ENCODE data around the gene CLDN1. TPM values are rescaled to one million over a fixed set of nuclear protein-coding genes. Genes with fewer than 3 reads are reported as not detected.

Gene CLDN1
- total and polyA plus RNA-seq, 2 of the 8 experiments (the other 6 are each of a cell fraction or from before 2014, with no cell fraction given) = 3.1 to 6.1 TPM

DNA sequence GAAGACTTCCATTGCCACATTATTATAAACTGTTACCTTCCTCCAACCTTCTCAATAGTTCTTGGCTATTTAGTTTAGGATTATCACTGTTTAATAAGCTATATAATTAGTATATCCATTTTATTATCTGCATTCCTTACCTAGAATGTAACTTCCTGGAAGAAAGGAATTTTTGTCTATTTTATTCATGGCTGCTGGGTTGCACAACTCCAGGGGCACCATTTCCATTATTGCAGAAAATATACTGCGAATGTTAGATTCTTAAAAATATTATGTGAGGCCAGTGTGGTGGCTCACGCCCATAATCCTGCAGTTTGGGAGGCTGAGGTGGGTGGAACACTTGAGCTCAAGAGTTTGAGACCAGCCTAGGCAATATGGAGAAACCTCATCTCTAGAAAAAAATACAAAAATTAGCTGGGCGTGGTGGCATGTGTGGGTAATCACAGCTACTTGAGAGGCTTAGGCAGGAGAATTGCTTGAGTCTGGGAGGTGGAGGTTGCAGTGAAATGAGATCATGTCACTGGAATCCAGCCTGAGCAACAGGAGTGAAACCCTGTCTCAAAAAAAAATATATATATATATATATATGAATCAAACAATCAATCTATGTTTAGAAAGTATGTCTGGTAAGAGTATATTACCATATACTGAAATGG, 19.9 kb downstream of the CLDN1 start:
- Histone ChIP-seq H3K4me1 (replicated peaks in 1 of 4; ENCODE audit: control insufficient read depth in 3 of 4, insufficient read depth in 4 of 4, low read length in 3 of 4) (no peaks in the 10 kb centered on the region), H4K8ac (ENCODE audit: extremely low read depth, insufficient read depth, low read length) (no peak overlapping the region), H2AK5ac (ENCODE audit: low read depth, low read length) (no peak overlapping the region), H4K5ac (ENCODE audit: insufficient read length, low read depth, low read length) (no peak overlapping the region), H3K9me3 (ENCODE audit: insufficient read depth in 2 of 2, low read depth in 1 of 2, low read length in 1 of 2) (no peaks in the 10 kb centered on the region), H3K36me3 (ENCODE audit: control insufficient read depth in 2 of 4, insufficient read depth in 4 of 4, low read length in 3 of 4) (no peaks in the 10 kb centered on the region), H3K79me2 (ENCODE audit: control insufficient read depth in 1 of 2, insufficient read depth in 2 of 2, low read length in 2 of 2) (no peaks in the 10 kb centered on the region), H3K18ac (ENCODE audit: extremely low read depth, low read length) (no peak overlapping the region), H3K23me2 (ENCODE audit: low read depth, low read length) (no peaks in the 10 kb centered on the region; the same call in 1 of the 2 replicates), H2BK15ac (ENCODE audit: low read length) (no peak overlapping the region), H3K27me3 (replicated peaks in 1 of 4; ENCODE audit: control insufficient read depth in 3 of 4, extremely low read depth in 1 of 4, insufficient read depth in 3 of 4, low read length in 3 of 4) (no peaks in the 10 kb centered on the region), H3K4me3 (ENCODE audit: extremely low read depth in 1 of 4, insufficient read depth in 2 of 4, low read depth in 3 of 4, low read length in 4 of 4) (no peak overlapping the region), H2AFZ (ENCODE audit: low read length) (no peak overlapping the region), H2BK20ac (ENCODE audit: low read length) (no peak overlapping the region), H3K23ac (ENCODE audit: insufficient read length) (no peak overlapping the region), H2BK120ac (replicated peaks; ENCODE audit: low read depth, low read length) (no peak overlapping the region), H4K20me1 (replicated peaks in 1 of 2; ENCODE audit: control insufficient read depth in 1 of 2, insufficient read depth in 2 of 2, low read length in 2 of 2) (no peaks in the 10 kb centered on the region), H3K9ac (replicated peaks in 1 of 4; ENCODE audit: extremely low read depth in 1 of 4, low read depth in 3 of 4, low read length in 3 of 4) (no peak overlapping the region), H3K27ac (ENCODE audit: low read depth, low read length) (no peak overlapping the region), H2BK5ac (ENCODE audit: low read depth, low read length) (no peak overlapping the region), H4K91ac (replicated peaks; ENCODE audit: insufficient read length, low read length) (no peak overlapping the region), H3K4me2 (ENCODE audit: insufficient read depth in 1 of 2, low read depth in 2 of 2, low read length in 2 of 2) (no peak overlapping the region), H3K4ac (replicated peaks; ENCODE audit: insufficient read length, low read depth, low read length) (no peak overlapping the region), H3K14ac (ENCODE audit: insufficient read length) (no peak overlapping the region), H3K79me1 (ENCODE audit: low read depth, low read length) (no peaks in the 10 kb centered on the region), H3K56ac (replicated peaks; ENCODE audit: insufficient read length, low read depth, low read length) (no peak overlapping the region), H2BK12ac (ENCODE audit: low read depth, low read length) (no peak overlapping the region)
- no peak for TF ChIP-seq TAF7 (optimal IDR thresholded peaks at IDR 0.05; ENCODE audit: borderline replicate concordance, low read depth, low read length)
- no peak for TF ChIP-seq POU5F1 (IDR thresholded peaks at IDR 0.05; ENCODE audit: low read depth, low read length)
- no peak for TF ChIP-seq USF2 (IDR thresholded peaks at IDR 0.05; ENCODE audit: low read length)
- TF ChIP-seq SUZ12 (IDR thresholded peaks at IDR 0.05; ENCODE audit: low read length) = no peak
- TF ChIP-seq SIN3A (conservative IDR thresholded peaks at IDR 0.05 in 1 of 2, IDR thresholded peaks at IDR 0.05 in 1 of 2; ENCODE audit: low read depth in 1 of 2, low read length in 2 of 2) = no peak
- ChIA-PET CTCF (ENCODE audit: partially characterized antibody) (interaction anchor here (0.7 to 2.1 kb wide), 5 partner anchors 11 to 341 kb away, joined by 3 to 7 read pairs (median 4); no protein-coding TSS in a partner anchor), POLR2A (ENCODE audit: partially characterized antibody) (no interaction called here)
- FAIRE-seq = no peak
- 86% methylated on average over 3 of the region's 3 CpGs; no CpG with 5 or more reads in 1 of the 2 experiments for WGBS, 2 experiments (ENCODE audit: extremely low coverage in 1 of 2, insufficient coverage in 1 of 2, insufficient read length in 1 of 2, insufficient replicate concordance in 2 of 2, low coverage in 1 of 2, low lambda C conversion rate in 2 of 2, missing lambda C conversion rate in 1 of 2)
- DNase-seq (ENCODE audit: low read depth in 1 of 2, low spot score in 2 of 2) = no peak

Data from H1 (cell line).